Middle frontal gyrus (tissue), 1 donor: ENCODE results near the gene CPNE9.

Experiments
- DNase-seq: peaks from one replicate; pipeline ENCODE4 v3.0.0-alpha.2; 2015; ENCODE audit warnings: low spot score; ENCODE audit errors: extremely low spot score

CPNE9 gene

DNA sequence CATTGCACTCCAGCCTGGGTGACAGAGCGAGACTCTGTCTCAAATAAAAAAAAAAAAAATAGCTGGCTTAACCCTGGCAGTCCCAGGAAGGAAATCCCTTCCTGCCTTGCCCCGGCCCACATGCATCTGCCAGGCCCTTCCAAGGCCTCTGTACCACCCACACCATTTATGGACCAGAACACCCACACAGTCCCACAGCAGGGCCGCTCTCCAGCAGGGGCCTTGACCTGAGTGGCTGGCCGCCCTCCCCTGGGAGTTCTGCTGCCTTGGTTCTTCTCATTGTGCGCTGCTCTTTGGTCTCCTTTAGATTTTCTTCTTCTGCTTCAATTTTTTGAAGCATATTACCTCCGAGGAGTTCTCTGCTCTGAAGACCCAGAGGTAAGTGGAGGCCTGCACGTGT is 16.1 kb upstream of the CPNE9 start:
- DNase-seq = no peak

DNA sequence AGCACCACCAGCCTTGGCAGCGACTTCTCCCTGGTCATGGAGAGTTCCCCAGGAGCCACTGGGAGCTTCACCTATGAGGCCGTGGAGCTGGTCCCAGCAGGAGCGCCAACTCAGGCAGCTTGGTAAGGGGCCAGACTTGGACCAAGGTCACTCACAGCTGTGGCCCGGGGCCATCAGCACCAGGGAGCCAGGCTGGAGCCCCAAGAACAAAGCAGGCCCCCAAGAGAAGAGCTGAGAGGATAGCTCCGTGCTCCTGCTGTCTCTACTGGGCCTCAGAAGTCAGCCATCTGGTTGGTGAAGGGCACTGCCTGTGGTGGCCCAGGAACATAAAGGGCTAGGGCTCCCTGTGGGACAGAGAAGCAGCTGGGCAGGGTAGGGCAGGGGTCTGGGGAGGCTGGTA is 14.7 kb upstream of the CPNE9 start:
- no peak for DNase-seq

DNA sequence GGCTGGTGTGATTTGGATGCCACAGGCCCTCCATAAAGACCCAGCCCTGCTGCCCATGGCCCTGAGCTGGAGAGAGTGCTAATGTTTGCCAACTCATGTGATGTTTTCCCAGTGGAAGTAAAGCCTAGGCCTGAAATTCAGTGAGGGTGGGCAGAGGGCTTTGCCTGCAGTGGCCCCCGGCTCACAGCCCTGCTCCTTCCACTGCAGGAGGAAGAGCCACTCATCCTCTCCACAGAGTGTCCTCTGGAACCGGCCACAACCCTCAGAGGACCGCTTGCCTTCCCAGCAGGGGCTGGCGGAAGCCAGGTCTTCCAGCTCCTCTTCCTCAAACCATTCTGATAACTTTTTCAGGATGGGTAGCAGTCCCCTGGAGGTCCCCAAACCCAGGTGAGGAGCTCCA is 13.9 kb upstream of the CPNE9 start:
- no peak for DNase-seq

DNA sequence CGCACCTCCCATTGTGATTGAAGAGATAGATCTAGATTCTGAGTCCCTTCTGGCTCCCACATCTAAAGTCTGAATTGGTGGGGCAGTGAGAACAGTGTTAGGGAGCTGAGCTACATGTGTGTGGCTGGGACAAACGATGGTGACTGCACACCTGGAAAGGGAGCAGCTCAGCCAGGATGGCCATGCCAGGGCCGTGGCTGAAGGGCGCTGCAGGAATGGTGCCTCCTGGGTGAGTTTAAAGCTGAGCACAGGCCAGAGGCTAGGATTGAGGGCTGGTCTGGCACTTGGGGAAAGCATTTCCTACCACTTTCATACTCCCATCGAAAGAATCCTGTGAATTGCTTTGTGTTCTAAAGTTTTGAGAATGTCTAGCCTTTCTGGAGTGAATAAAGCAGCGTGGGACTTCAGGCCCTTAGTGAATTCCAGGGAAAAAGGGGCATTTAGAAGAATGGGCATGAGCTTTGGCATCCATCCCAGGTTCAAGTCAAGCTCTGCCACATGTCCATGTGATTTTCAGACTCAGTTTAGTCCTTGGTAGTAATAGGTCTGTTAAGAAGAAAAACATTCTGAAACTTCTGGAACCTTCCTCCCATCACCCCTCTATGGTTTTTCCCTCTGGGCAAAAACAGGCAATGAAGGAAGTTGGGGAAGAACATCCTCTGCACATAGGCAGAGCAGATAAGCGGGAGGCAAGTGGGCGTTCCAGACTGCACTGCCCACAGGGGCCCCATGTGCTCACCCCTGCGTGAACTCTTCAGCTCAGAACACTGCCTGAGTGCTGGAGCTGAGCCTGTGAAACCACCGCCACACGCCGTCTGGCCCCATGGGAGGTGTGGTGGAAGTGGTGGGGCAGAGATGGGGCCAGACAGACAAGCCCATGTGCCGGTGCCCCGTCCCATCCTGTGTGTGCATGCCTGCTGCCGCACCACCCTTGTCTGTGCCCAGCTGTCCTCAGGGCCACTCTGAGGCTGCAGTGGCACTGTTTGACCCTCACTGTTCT is 12.9 kb upstream of the CPNE9 start:
- DNase-seq = no peak

DNA sequence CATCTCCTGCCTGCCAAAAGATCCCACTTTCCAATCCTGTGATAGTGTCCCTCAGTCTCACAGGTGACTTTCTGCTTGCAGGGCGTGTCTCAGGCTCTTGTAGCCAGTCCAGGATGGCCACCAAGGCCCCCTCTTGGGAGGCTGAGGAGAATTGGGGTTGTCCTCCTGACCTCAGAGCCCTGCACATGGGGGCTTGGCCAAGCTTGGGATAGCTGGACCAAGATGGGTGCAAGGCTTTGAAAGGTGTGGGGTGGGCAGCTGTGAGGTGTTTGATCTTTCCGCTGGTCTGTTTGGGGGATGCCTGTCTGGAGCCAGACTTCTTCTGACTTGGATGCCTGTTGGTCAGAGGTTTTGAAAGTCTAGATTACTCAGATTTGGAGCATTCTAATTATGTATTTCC is 12.0 kb upstream of the CPNE9 start:
- no peak for DNase-seq

DNA sequence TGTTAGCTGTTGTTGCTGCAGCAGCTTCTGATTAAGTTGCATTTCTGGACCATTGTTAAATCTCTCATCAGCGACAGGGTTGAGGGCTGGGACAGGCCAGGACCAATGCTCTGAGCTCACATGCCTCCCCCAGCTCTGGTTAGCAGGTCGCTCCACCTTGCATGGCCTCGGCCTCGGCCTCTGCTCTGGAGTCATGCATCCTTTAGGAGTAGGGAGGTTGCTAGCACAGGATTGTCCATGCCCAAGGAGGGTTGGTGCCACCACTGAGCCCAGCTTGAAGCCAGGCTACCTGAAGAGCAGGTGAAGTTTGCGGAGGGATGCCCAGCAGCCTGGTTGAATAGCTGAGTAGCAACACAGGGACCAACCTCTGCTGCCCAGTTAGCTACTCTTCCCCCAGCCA is 11.2 kb upstream of the CPNE9 start:
- DNase-seq = no peak

DNA sequence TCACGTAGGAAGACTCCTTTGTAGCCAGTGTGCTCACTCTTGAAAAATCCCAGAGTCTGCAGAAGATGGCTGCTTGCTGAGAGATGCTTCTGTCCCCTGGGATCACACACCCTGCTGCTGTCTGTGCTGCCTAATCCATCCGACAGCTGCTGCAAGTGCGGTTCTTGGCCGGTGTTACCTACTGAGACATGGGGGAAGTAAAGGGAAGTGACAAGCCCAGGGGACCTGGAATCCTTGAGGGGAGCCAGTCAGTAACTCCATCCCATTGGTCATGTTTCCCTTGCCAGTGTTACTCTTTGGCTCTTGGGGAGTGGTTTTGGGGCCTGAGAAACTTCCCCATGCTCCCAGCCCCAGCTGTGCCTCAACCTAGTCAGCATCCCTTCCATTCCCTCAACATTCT is 8.3 kb upstream of the CPNE9 start:
- DNase-seq = no peak

DNA sequence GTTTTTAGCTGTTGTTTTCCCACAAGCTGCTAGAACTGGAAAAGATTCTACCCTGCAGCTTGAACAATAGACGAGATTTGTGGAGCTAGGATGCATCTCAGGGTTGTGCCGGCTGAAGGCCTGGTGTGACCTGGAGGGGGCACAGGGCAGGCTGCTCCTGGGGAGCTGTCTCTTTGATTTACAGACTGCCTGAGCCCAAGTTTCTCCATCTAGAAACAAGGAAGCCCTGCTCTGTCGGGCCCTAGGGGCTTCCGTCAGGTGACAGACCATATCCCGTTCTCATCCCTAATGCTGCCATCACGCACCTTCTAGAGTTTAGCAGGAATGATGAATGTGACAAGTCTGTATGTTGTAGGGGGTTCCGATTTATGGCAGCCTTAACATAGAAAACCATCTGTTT is 7.9 kb upstream of the CPNE9 start:
- DNase-seq = no peak

DNA sequence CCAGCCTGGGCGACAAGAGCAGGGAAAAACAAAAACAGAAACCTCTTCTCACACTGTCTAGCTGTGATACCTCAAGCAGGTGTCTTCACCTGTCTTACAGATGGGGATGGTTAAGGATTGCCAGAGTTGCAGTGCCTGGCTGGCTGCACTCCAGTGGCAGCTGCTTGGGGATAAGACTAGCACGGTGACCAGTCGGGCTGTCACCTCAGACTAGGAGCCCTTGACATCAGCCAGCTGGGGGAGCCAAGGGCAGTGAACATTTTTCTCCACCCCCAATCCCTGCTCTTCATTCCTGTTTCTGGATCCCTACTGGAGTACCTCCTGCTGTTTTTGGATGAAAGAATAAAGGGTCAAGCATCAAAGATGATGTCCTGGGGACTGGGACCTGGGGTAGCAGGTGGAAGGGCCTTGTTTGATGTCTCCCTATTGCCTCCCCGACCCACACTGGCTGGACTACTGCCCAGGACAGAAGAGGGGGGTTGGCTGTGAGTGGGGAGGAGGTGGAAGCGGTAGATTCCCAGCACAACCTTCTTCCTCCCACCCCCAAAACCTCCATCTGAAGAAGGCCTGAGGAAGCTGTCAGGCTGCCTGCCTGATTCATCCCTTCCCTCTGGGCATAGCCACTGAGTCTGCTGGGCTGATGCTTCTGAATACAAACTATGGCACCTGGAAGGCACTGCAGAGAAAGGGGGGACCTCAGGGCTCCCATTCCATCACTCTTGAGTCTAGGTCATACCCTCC is 7.0 kb upstream of the CPNE9 start:
- no peak for DNase-seq

DNA sequence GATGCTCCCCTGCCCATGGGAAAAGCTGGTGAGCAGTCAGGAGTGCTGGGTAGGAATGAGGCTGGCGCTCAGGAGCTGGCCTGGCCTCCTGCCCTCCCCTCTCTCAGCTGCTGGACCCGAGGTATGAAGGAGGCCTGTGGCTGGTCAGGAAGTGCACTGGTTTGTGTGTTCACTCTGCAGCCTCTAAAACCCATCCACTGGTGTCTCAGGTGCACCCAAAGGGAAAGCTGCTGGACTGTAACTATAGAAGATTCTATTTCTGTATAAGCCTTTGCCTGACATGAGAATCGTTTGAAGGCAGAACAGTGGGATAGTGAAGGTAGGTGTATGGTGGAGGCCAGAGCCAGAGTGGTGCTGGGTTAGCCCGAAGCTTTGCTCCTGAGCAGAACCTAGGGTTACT is 5.7 kb upstream of the CPNE9 start:
- no peak for DNase-seq

DNA sequence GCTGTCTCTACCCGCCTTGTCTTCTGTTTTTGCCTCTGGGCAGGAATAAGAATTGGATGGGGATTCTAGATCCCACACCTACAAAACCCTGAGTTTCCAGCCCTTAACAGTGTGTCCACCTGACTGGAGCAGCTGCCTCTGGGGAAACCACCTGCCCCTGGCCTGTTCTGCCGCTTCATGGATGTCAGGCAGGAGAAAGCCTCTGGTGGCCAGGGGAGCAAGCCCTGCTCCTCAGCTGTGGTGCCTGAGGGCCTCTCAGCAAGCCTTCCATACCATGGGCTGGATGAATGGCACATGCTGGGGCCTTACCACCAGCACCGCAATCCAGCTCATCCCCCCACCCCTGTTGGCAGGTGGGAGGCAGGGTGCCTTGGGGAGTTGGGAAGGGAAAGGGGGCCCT is 5.3 kb upstream of the CPNE9 start:
- DNase-seq = no peak

DNA sequence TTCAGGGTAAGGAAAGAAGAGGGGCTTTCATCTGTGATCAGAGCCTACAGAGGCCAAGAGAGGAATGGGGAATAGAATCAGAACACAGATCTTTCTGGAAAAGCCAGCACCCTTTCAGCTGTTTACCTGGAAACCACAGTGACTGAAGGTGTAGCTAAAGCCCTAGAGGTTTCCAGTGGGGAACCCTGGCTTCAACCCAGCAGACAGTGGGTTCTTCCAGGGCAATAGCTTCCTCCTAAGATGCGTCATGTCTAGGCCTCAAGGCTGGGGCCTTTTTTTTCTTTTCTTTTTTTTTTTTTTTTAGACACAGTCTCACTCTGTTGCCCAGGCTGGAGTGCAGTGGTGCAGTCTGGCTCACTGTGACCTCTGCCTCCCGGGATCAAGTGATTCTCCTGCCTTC is 3.1 kb upstream of the CPNE9 start:
- no peak for DNase-seq

DNA sequence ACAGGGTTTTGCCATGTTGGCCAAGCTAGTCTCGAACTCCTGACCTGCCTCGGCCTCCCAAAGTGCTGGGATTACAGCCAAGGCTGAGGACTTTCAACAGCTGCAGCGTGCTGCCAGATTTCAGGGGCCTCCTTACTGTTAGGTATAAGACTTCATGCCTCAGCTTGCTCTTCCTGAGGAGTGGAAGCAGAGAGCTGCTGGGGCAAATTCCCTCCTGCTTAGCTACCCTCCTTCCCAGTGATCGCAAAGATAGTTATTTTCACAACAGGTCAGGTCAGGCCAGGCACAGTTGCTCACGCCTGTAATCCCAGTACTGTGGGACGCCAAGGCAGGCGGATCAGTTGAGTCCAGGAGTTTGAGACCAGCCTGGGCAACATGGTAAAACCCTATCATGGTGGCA is 2.6 kb upstream of the CPNE9 start:
- DNase-seq = no peak

DNA sequence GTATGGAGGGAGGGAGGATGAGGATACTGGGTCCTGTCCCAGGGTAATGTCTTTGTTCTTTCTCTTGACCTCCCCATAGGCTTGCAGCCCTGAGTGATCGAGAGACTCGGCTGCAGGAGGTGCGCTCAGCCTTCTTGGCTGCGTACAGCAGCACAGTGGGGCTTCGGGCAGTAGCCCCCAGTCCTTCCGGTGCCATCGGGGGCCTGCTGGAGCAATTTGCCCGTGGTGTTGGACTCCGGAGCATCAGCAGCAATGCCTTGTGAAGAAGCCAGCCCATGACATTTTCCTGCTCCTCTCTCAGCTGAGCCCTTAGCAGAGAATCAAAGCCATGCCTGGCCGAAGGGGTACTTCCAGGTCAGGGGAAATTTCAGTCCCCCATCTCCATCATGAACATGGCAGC is 1.9 kb upstream of the CPNE9 start:
- DNase-seq = no peak

DNA sequence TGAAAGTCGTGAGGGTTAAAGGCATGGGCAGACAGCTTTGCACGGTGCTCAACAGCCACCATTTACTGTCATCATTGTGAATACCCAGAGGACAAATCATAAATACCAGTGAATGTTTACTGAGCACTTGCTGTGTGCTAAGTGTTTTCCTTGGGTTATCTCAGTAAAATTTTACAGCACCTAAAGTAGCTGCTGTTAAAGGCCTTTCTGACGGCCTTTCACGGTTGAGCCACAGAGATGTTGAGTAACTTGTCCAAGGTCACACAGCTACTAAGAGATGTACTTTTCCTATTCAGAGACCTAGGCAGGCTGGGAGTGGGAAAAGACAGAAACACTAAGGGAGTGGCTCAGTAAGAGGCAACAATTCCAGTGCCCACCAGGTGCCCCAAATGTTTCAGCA is 393 bp upstream of the CPNE9 start:
- DNase-seq = no peak

DNA sequence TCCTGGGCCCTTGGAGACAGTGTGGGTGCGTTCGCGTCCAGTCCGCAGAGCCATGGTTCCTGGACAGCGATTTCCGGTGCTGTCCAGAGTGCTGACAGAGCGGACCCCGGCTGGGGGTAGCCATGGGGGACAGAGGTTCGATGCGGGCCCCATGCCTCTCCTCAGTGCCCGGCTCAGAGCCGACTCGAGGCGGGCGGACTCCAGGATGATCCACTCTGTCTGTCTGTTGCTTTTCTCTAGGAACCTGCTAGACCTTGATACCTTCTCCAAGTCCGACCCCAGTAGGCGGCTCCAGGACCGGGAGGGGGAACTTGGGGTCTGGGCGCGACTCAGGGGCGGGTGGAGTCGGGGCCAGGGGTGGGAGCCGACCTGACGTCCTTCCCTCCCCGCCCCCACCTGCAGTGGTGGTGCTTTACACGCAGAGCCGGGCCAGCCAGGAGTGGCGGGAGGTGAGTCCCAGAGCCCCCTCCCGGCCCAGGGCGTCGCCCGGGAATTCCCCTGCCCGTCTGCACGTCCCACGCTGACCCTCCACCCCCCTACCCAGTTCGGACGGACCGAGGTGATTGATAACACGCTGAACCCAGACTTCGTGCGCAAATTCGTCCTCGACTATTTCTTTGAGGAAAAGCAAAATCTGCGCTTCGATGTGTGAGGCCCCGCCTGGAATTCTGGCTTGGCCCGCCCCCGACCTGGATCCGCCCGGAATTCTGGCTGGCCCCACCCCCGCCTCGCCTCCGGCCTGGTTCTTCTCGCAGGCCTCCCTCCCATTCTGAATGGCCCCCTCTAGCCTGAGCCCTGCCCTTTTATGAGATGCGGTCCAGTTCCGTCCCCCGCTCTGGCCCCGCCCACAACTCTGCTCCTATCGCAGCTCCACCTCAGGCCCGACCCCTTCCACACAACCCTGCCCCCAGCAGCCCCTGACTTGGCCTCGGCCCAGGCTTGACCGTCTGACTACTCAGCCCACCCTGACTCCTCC is 1.0 kb downstream of the CPNE9 start:
- no peak for DNase-seq

DNA sequence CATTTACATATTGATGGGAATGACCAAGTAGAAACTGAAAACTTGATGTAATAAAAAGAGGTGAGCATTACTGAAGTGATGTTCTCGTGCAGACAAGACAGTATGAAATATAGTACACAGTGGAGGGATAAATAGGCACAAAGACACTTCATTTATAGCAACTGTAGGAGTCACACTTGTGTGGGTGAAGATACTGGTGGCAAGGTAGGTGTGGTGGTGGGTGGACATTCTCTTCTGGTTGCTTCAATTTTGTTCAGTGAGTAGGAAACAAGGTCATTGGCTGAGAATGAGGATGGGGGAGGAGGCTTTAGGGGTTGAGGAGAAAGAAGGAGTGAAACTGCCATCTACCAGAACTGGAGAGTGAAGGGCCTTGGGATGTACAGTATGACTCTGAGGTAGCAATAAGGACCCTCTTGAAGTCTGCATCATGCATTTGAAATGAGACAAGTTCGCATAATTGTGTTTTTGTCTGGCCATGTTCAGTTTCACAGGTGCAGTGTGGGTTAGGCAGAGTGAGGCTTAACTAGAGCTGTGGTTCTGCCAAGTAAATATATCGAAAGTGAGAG is 6.6 kb downstream of the CPNE9 start:
- no peak for DNase-seq

DNA sequence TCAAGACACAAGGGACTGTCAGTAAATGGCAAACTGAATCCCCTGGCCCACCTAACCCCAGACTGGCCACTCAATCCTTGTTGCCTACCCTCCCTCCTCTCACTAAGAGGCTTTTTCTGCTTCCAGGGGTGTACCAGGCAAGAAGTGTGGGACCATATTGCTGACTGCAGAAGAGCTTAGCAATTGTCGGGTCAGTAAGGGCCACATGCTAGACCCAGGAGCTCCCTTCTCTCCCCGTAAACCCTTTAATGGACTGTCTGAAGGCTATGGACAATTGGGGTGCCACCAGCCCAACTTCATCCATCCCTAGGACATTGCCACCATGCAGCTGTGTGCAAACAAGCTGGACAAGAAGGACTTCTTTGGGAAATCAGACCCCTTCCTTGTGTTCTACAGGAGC is 8.8 kb downstream of the CPNE9 start:
- no peak for DNase-seq

DNA sequence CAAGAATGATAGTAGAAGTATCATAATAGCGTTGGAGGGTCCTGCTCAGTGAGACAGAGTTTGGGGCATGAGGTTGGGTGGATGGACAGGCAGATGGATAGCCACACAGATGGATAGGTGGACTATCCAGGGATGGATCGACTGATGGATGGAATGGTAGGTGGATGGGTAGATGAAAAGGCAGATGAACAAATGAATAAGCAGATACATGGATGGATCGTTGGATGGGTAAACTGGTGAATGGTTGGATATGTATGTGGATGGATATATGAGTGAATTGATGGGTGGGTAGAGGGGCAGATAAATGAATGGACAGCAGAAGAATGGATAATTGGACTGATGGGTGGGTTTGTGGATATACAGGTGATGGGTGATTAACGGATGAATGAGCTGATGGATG is 9.5 kb downstream of the CPNE9 start:
- no peak for DNase-seq

DNA sequence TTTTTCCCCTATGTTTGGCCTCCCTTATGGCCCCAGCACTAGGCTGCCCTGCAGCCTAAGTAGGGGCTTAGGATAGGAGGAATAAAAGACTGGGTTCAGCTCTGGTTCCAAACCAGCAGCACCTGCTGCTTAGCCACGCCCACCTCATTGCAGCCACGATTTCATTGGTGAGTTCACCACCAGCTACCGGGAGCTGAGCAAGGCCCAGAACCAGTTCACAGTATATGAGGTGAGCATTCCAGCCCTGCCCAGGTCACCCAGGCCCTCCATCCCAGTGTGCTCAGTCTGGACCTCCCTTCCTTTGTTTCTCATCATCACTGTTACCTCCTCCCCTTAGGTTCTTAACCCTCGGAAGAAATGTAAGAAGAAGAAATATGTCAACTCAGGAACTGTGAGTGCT is 11.5 kb downstream of the CPNE9 start:
- no peak for DNase-seq

DNA sequence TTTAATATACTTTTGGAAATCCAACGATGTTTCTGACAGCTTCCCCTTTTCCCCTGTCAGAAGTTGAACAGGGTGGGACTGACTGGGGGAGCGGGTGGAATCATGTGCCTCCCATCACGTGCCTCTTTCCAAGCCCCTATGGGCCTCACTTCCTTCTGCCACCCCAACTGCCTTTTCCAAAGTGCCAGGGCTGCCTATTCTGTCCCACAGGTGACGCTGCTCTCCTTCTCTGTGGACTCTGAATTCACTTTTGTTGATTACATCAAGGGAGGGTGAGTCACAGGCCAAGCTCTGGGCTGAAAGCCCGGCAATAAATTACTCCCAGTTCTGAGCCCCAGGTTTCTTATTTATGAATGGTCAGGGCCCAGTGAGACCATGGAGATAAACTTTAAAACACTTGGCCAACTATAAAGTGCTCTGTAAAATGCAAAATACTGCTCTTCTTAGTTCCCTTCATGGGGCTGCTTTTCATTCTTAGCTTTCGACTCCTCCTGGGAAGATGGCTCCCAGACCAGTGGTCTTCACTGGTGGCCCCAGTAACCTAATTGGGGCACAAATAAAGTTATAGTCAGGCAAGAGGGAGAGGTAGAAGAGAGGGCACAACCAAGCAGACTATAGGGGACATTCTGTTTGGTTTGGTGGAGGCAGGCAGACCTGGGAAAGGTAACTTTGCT is 12.3 kb downstream of the CPNE9 start:
- DNase-seq = no peak
